OCI-LY1 (cell line): ENCODE data around the gene MTFMT.

Experiments
- H2AFZ ChIP-seq: fragments of 200-600 bp; sonication (generic), shearing (Covaris generic); 2 replicates; pipeline ENCODE4 v1.6.0; 2014; ENCODE audit warnings: antibody characterized with exemption, mild to moderate bottlenecking, low read length
- H3F3A ChIP-seq: fragments of 200-600 bp; sonication (generic), shearing (Covaris generic); 2 replicates; pipeline ENCODE4 v1.6.0; 2014; ENCODE audit warnings: mild to moderate bottlenecking, antibody characterized with exemption, low read length, moderate library complexity; ENCODE audit not compliant: insufficient read depth
- H3K27ac ChIP-seq: fragments of 200-600 bp; sonication (generic); 2 replicates; pipeline ENCODE4 v1.5.1; 2014; ENCODE audit warnings: low read length, mixed run types, mild to moderate bottlenecking, low read depth; ENCODE audit not compliant: poor library complexity, severe bottlenecking
- H3K27me3 ChIP-seq: fragments of 200-600 bp; sonication (generic); 2 replicates; pipeline ENCODE4 v1.6.0; 2014; ENCODE audit warnings: antibody characterized with exemption, mild to moderate bottlenecking, low read length, moderate library complexity; ENCODE audit not compliant: insufficient read depth
- H3K36me3 ChIP-seq: fragments of 200-600 bp; sonication (generic); 2 replicates; pipeline ENCODE4 v1.6.1; 2014; ENCODE audit warnings: mild to moderate bottlenecking, antibody characterized with exemption, low read length, moderate library complexity, mixed read lengths; ENCODE audit not compliant: insufficient read depth
- H3K4me1 ChIP-seq: fragments of 200-600 bp; sonication (generic); 2 replicates; pipeline ENCODE4 v1.5.1; 2014; ENCODE audit warnings: mild to moderate bottlenecking, low read length, moderate library complexity; ENCODE audit not compliant: insufficient read depth, severe bottlenecking
- H3K4me2 ChIP-seq: fragments of 200-600 bp; sonication (generic), shearing (Covaris generic); 2 replicates; pipeline ENCODE4 v1.6.1; 2014; ENCODE audit warnings: low read length
- H3K4me3 ChIP-seq: fragments of 200-600 bp; sonication (generic); 2 replicates; pipeline ENCODE4 v1.5.1; 2014; ENCODE audit warnings: low read length, low read depth, mild to moderate bottlenecking, mixed read lengths; ENCODE audit not compliant: poor library complexity, severe bottlenecking
- H3K79me2 ChIP-seq: fragments of 200-600 bp; shearing (Covaris generic); 2 replicates; pipeline ENCODE4 v1.6.1; 2016; ENCODE audit warnings: mixed run types, low read length, mixed read lengths; ENCODE audit not compliant: insufficient read depth
- H3K9ac ChIP-seq: fragments of 200-600 bp; sonication (generic), shearing (Covaris generic); 2 replicates; pipeline ENCODE4 v1.6.1; 2014; ENCODE audit warnings: mild to moderate bottlenecking, low read length, mixed read lengths
- H3K9me2 ChIP-seq: fragments of 200-600 bp; sonication (generic), shearing (Covaris generic); 2 replicates; pipeline ENCODE4 v1.6.1; 2014; ENCODE audit warnings: low read depth, mild to moderate bottlenecking, low read length, mixed read lengths
- H3K9me3 ChIP-seq: fragments of 200-600 bp; shearing (Covaris generic); 2 replicates; pipeline ENCODE4 v1.6.1; 2014; ENCODE audit warnings: low read length, mixed read lengths
- H4K20me1 ChIP-seq: fragments of 200-600 bp; sonication (generic), shearing (Covaris generic); 2 replicates; pipeline ENCODE4 v1.6.0; 2016; ENCODE audit warnings: mild to moderate bottlenecking, low read length; ENCODE audit not compliant: insufficient read depth
- CTCF ChIP-seq: fragments of 200-600 bp; sonication (generic), shearing (Covaris generic); IDR thresholded peaks from 2 replicates; pipeline ENCODE4 v1.5.1; 2017; ENCODE audit warnings: mild to moderate bottlenecking, antibody characterized with exemption, low read length, moderate library complexity, mixed read lengths
- EZH2 ChIP-seq: fragments of 200-600 bp; sonication (generic), shearing (Covaris generic); IDR thresholded peaks from 2 replicates; pipeline ENCODE4 v1.8.0; 2017; ENCODE audit warnings: borderline replicate concordance, mixed run types, mild to moderate bottlenecking, antibody characterized with exemption, low read length, moderate library complexity, mixed read lengths

MTFMT gene

GRCh38 chr15:65067317-65067644 lies 37.8 kb upstream of the MTFMT start:
- Histone ChIP-seq H3K4me1 (no peaks in the 10 kb centered on the region), H3K27me3 (peaks cover 3% of the 10 kb centered on the region; the same call in 1 of the 2 replicates), H3F3A (no peaks in the 10 kb centered on the region), H2AFZ (no peak overlapping the region), H3K27ac (no peak overlapping the region), H3K9me3 (no peaks in the 10 kb centered on the region), H3K9ac (no peak overlapping the region), H3K9me2 (no peaks in the 10 kb centered on the region), H4K20me1 (no peaks in the 10 kb centered on the region), H3K4me3 (no peak overlapping the region), H3K79me2 (no peaks in the 10 kb centered on the region), H3K4me2 (no peak overlapping the region), H3K36me3 (no peaks in the 10 kb centered on the region)
- no peak for TF ChIP-seq EZH2

- H3F3A ChIP-seq: no peaks in the 10 kb centered on the region
- H3K9ac ChIP-seq: no peak overlapping the region
- H3K4me1 ChIP-seq: no peaks in the 10 kb centered on the region
- no peak overlapping the region for H2AFZ ChIP-seq
- TF ChIP-seq CTCF (no peak), EZH2 (no peak)
- H3K4me3 ChIP-seq: no peak overlapping the region
- no peaks in the 10 kb centered on the region for H3K9me3 ChIP-seq
- H4K20me1 ChIP-seq: no peaks in the 10 kb centered on the region
- no peak overlapping the region for H3K27ac ChIP-seq
- H3K9me2 ChIP-seq: no peaks in the 10 kb centered on the region
- H3K79me2 ChIP-seq: no peaks in the 10 kb centered on the region
- peaks cover 3% of the 10 kb centered on the region; the same call in 1 of the 2 replicates for H3K27me3 ChIP-seq
- H3K36me3 ChIP-seq: no peaks in the 10 kb centered on the region
- no peak overlapping the region for H3K4me2 ChIP-seq
These were observed 37.3 kb upstream of the MTFMT start for GRCh38 chr15:65066635-65067316.

- Histone ChIP-seq H3K79me2 (no peaks in the 10 kb centered on the region), H3K4me1 (no peaks in the 10 kb centered on the region), H3K27me3 (peaks cover 3% of the 10 kb centered on the region; the same call in 1 of the 2 replicates), H3K4me3 (no peak overlapping the region), H3K9me3 (no peaks in the 10 kb centered on the region), H3K9ac (no peak overlapping the region), H3K4me2 (no peak overlapping the region), H3K36me3 (no peaks in the 10 kb centered on the region), H3K27ac (no peak overlapping the region), H3K9me2 (no peaks in the 10 kb centered on the region), H4K20me1 (no peaks in the 10 kb centered on the region), H2AFZ (no peak overlapping the region), H3F3A (no peaks in the 10 kb centered on the region)
- TF ChIP-seq CTCF (no peak), EZH2 (no peak)
These were observed 36.7 kb upstream of the MTFMT start for GRCh38 chr15:65066001-65066634.

- Histone ChIP-seq H3K9me2 (no peaks in the 10 kb centered on the region), H2AFZ (no peak overlapping the region), H3K9me3 (no peaks in the 10 kb centered on the region), H3K9ac (no peak overlapping the region), H3K4me3 (no peak overlapping the region), H3K4me2 (no peak overlapping the region), H3K79me2 (no peaks in the 10 kb centered on the region), H3F3A (no peaks in the 10 kb centered on the region), H3K36me3 (no peaks in the 10 kb centered on the region), H4K20me1 (no peaks in the 10 kb centered on the region), H3K27ac (no peak overlapping the region), H3K27me3 (peaks cover 3% of the 10 kb centered on the region; the same call in 1 of the 2 replicates), H3K4me1 (no peaks in the 10 kb centered on the region)
- no peak for TF ChIP-seq EZH2
- no peak for TF ChIP-seq CTCF
These were observed 33.3 kb upstream of the MTFMT start for GRCh38 chr15:65062726-65063125.
